COR-L47 (cell line): ENCODE data around the gene KCNE1.
A peak's percentile ranks its signal among the peaks of the same experiment; 100 is the strongest.
"Not testable (repeated sequence)": the region's sequence is repeated elsewhere in the genome, so short reads cannot be mapped to it uniquely, and the experiment has no call there.

Experiments
- DNase-seq: peaks from one replicate; lab custom pipeline; 2025; lab: John Stamatoyannopoulos, UW

KCNE1 gene

GRCh38 chr21:34511787-34512455, at the start of gene KCNE1:
TSS of gene KCNE1 (minus strand) at chr21:34512210. CDS start at chr21:34449634, 62,576 bp downstream.
- no peak for DNase-seq

DNA sequence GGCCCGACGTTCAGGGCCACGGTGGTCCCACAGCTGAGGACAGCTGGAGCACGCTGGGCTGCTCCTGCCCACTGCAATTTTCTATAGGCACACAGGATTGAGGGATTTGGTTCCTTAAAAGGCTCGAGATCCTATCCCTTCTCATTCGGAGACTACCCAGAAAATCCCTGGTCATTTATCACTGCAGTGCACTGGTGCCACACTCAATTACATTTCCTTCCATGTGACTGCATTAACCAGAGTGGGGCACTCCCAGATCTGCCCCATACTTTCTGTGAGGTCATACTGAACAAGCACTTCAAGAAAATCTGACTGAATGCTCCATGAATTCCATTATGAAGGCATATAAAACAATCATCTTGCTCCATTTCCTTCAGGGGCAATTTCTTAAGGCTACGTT, 49.8 kb upstream of the KCNE1 start:
- DNase-seq = no peak

DNA sequence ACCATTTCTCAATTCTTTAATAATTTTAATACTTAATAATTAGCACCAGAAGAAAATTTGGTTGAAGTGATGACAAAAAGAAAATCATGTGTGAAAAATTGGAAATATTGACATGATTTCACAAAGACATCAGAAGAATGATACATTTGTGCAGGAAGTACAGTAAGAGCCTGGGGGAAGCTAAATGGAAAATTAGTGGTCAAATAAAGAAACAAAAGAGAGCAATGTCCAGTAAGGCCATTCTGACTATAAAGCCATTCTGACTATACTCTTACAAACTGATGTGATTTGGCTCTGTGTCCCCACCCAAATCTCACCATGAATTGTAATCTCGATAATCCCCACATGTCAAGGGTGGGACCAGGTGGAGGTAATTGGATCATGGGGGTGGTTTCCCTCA, 48.6 kb upstream of the KCNE1 start:
- no peak for DNase-seq

DNA sequence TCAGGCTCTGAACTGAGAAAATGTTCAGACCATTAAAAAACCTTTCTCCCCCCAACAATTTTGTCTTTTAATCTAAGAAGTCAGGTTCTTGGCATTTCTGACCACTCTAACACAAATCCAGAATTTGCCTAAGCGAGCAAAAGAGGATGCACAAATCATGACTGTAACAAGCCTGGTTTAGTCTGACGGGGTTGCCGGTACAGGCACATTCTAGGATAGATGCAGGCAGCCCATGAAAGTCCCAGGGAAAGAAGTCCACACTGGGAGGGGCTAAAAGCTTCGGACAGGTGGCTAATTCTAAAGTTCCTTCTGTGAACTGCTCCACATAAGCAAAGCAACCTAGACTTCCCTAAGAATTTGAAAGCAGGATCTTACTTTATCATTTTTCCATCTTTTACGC, 48.0 kb upstream of the KCNE1 start:
- DNase-seq = no peak

- DNase-seq = no peak
Measured at GRCh38 chr21:34559089-34559631, 47.1 kb upstream of the KCNE1 start.

- no peak for DNase-seq
Measured at GRCh38 chr21:34558166-34558565, 46.2 kb upstream of the KCNE1 start.

- no peak for DNase-seq
Measured at GRCh38 chr21:34557261-34557660, 45.3 kb upstream of the KCNE1 start.

DNA sequence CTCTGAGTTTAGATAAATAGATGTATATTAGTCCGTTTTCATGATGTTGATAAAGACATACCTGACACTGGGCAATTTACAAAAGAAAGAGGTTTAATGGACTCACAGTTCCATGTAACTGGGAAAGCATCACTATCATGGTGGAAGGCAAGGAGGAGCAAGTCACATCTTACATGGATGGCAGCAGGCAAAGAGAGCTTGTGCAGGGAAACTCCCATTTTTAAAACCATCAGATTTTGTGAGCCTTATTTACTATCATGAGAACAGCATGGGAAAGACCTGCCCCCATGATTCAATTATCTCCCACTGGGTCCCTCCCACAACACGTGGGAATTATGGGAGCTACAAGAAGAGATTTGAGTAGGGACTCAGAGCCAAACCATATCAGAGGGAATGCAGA, 42.7 kb upstream of the KCNE1 start:
- DNase-seq = not testable (repeated sequence)

DNA sequence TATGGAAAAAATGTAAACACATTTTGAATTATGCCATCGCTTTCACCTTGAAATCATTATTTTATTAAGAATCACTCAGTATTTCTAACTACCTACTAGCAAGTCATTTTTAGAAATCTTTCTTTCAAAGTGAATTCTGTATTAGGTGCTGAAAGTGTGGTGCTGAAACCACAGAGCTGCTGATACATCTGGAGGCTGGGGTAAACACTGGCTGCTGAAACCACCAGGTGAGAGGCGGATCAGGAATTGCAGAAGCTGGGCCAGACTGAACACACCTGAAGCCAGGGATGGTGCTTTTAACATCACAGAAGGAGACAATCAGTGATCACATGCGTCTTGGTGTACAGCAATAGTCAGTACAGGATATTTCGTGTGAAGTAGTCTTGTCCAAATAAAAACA, 42.2 kb upstream of the KCNE1 start:
- DNase-seq = no peak

DNA sequence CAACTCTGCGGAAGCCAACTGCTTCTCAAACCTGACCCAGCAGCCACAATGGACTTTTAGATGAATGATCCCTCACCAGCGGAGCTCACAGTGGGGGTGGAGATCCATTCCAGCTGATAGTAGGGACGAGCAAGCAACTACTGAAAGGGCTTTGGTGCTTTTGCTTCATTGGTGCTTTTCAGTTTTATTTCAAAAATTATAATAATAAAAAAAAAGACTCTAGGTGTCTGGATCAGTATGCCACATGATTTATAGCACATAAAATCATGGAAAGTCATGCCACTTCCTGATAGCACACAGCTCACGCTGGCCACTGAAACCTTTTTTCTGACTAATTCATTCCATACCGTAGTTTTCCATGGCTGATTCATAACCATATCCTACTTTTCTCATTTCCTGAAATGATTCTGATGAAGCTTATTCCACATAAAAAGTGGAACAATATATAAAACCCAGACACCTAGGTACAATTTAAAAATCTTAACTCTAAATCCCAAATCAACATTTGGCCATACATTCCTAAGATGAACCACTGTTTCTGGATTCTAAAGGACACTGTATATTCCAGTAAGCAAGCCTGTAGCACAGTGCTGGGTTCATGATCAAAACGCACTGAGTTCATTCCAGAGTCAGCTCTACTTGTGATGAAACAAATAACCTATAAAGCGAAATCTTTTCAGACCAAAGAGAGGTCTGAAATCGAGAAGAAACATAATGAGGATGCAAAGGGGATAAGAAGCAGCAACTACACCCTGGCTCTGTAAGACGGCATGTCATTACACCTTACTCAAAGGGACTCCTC, 41.3 kb upstream of the KCNE1 start:
- DNase-seq = no peak

GRCh38 chr21:34552360-34553098, 40.5 kb upstream of the KCNE1 start:
- no peak for DNase-seq

- no peak for DNase-seq
Measured at GRCh38 chr21:34550182-34550799, 38.3 kb upstream of the KCNE1 start.

GRCh38 chr21:34548781-34549376, 36.9 kb upstream of the KCNE1 start:
- DNase-seq = no peak

DNA sequence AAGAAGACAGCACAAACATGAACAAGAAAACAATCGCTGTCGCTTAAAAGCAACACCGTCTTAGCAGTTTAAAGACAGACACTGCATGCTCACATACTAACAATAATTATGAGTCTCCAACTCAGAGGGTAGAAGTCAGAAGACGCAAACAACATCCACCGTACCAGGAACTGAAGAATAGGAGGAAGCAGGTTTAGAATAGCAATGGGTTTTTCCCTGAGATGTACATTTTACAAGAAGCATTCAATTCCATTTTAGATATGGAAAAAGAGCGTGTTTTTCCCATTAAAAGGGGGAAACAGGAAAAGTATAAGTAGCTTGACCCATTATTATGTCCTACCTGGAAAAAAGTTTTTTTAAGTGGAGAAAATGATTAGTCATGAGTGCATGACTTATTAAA, 34.5 kb upstream of the KCNE1 start:
- DNase-seq = no peak

GRCh38 chr21:34545079-34545884, 33.3 kb upstream of the KCNE1 start:
- no peak for DNase-seq

- peak; percentile 81 for DNase-seq
Measured at GRCh38 chr21:34544032-34544496, 32.1 kb upstream of the KCNE1 start.

GRCh38 chr21:34543017-34543416, 31.0 kb upstream of the KCNE1 start:
- no peak for DNase-seq

GRCh38 chr21:34540206-34540605, 28.2 kb upstream of the KCNE1 start:
- no peak for DNase-seq

GRCh38 chr21:34537838-34538237, 25.8 kb upstream of the KCNE1 start:
- no peak for DNase-seq

- no peak for DNase-seq
Measured at GRCh38 chr21:34536820-34537219, 24.8 kb upstream of the KCNE1 start.

GRCh38 chr21:34536311-34536710, 24.3 kb upstream of the KCNE1 start:
- no peak for DNase-seq
